ENCODE results near the gene SERINC5. TPM values are rescaled to one million over a fixed set of nuclear protein-coding genes. Genes with fewer than 3 reads are reported as not detected.

Gene SERINC5
- total RNA-seq, 1 experiment from 2014 or later: 5.7 TPM

DNA sequence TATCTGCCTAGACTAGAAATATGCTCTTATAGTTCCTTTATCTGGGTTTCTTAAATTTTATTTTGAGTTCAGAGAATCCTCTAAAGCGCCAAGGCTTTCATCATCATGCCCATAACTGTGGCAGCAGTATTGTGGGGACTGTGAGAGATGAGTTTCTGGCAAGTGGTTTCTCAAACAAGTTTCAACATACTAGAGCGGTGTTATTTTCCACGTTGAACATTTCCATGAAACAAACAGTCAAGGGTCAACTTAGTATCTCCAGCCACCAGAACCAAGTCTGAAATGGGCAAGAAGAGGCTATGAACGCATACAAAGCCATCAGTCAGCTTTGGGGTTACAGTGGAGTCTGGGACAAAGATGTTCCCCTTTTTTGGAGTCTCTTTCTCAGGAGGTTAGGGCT, 40.3 kb downstream of the SERINC5 start:
- Histone ChIP-seq H3K4me1 (ENCODE audit: insufficient read depth, low read length) (peaks cover 20% of the 10 kb centered on the region), H3K36me3 (ENCODE audit: low read depth, low read length) (no peaks in the 10 kb centered on the region), H3K9ac (ENCODE audit: low read length) (no peak overlapping the region), H3K4me3 (ENCODE audit: low read length) (no peak overlapping the region), H3F3A (ENCODE audit: low read length, unreplicated experiment) (no peaks in the 10 kb centered on the region), H3K4me2 (ENCODE audit: low read length) (no peak overlapping the region), H3K27ac (ENCODE audit: low read length) (no peak overlapping the region), H3K9me3 (ENCODE audit: low read length) (no peaks in the 10 kb centered on the region), H3K27me3 (ENCODE audit: low read length) (no peaks in the 10 kb centered on the region), H3K79me2 (ENCODE audit: low read length) (no peaks in the 10 kb centered on the region), H4K20me1 (ENCODE audit: low read length) (no peaks in the 10 kb centered on the region), H2AFZ (ENCODE audit: low read length) (no peak overlapping the region), H3K9me2 (replicated peaks; ENCODE audit: low read length) (no peaks in the 10 kb centered on the region)
- ChIA-PET POLR2A (ENCODE audit: unreplicated experiment) (no interaction called here), CTCF (no interaction called here)
- no peak for TF ChIP-seq EZH2phosphoT487 (IDR thresholded peaks at IDR 0.05; ENCODE audit: borderline replicate concordance, low read length)
- TF ChIP-seq, protein P1, sequence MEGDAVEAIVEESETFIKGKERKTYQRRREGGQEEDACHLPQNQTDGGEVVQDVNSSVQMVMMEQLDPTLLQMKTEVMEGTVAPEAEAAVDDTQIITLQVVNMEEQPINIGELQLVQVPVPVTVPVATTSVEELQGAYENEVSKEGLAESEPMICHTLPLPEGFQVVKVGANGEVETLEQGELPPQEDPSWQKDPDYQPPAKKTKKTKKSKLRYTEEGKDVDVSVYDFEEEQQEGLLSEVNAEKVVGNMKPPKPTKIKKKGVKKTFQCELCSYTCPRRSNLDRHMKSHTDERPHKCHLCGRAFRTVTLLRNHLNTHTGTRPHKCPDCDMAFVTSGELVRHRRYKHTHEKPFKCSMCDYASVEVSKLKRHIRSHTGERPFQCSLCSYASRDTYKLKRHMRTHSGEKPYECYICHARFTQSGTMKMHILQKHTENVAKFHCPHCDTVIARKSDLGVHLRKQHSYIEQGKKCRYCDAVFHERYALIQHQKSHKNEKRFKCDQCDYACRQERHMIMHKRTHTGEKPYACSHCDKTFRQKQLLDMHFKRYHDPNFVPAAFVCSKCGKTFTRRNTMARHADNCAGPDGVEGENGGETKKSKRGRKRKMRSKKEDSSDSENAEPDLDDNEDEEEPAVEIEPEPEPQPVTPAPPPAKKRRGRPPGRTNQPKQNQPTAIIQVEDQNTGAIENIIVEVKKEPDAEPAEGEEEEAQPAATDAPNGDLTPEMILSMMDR (conservative IDR thresholded peaks at IDR 0.05; ENCODE audit: low read depth, low read length): no peak
- no peak for TF ChIP-seq EZH2 (IDR thresholded peaks at IDR 0.05; ENCODE audit: low read length, unreplicated experiment)
- ATAC-seq: no peak
- BruUV-seq (replicated peaks): no TSS peak
- no peak for DNase-seq
- intact Hi-C loops (cut with micrococcal nuclease): no loop called here

DNA sequence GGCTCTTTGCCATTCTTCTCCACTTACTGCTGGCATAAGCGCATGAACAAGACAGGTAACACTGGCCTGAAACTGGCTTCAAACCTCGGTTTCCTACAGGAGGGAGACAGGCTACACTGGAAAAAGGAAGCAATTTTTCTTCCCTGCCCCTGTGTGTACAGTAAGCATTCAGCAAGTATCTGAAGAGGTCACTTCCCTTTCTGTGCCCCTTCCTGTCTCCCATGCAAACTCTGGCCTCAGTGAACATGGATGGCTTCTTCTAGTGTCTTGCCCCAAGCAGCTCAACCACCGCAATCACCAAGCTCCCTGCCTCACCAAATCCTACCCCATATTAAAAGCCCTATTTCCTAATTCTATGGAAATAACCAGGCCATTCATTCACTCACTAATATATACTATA, 42.4 kb downstream of the SERINC5 start:
- H3K4me2 ChIP-seq (ENCODE audit: low read length): no peak overlapping the region
- DNase-seq: no peak
- H3K4me1 ChIP-seq (ENCODE audit: insufficient read depth, low read length): peaks cover 20% of the 10 kb centered on the region
- BruUV-seq (replicated peaks): no TSS peak
- H3K9ac ChIP-seq (ENCODE audit: low read length): no peak overlapping the region
- H3K4me3 ChIP-seq (ENCODE audit: low read length): no peak overlapping the region
- no peaks in the 10 kb centered on the region for H3K79me2 ChIP-seq (ENCODE audit: low read length)
- no peak overlapping the region for H2AFZ ChIP-seq (ENCODE audit: low read length)
- ChIA-PET POLR2A (ENCODE audit: unreplicated experiment) (no interaction called here), CTCF (no interaction called here)
- no peaks in the 10 kb centered on the region for H3K9me2 ChIP-seq (replicated peaks; ENCODE audit: low read length)
- H3K9me3 ChIP-seq (ENCODE audit: low read length): no peaks in the 10 kb centered on the region
- H3K27me3 ChIP-seq (ENCODE audit: low read length): no peaks in the 10 kb centered on the region
- H3K27ac ChIP-seq (ENCODE audit: low read length): peak overlapping the region; percentile 30
- no peaks in the 10 kb centered on the region for H3F3A ChIP-seq (ENCODE audit: low read length, unreplicated experiment)
- intact Hi-C loops (cut with micrococcal nuclease): no loop called here
- ATAC-seq: no peak
- H4K20me1 ChIP-seq (ENCODE audit: low read length): no peaks in the 10 kb centered on the region
- H3K36me3 ChIP-seq (ENCODE audit: low read depth, low read length): no peaks in the 10 kb centered on the region
- TF ChIP-seq EZH2 (IDR thresholded peaks at IDR 0.05; ENCODE audit: low read length, unreplicated experiment) (no peak), EZH2phosphoT487 (IDR thresholded peaks at IDR 0.05; ENCODE audit: borderline replicate concordance, low read length) (no peak)
- TF ChIP-seq, protein P1 (conservative IDR thresholded peaks at IDR 0.05; ENCODE audit: low read depth, low read length): no peak

DNA sequence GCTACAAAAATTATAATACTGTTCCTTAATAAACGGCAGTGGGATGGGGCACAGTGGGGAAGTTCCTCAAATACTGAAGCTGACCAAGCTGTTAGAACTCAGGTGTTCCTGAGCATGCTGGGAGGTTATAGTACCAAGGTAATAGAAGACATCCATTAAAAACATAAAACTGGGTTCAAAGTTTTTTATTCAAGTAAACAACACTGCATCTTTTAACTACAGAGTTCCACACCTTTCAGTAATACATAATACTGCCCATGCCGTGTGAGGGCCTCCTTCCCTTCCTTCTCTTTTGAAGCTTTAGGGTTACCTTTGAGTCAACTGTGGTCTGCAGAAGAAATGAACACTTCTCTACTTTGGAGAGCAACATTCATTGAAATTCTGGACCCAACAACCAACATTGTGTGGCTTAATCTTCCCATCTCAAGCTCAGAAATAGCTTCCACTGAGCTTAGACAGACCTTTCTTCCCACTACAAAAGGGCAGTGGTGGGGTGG, 43.6 kb downstream of the SERINC5 start:
- DNase-seq (no peak), ATAC-seq (no peak)
- Histone ChIP-seq H3F3A (ENCODE audit: low read length, unreplicated experiment) (no peaks in the 10 kb centered on the region), H3K9me3 (ENCODE audit: low read length) (no peaks in the 10 kb centered on the region), H3K4me3 (ENCODE audit: low read length) (no peak overlapping the region), H2AFZ (ENCODE audit: low read length) (no peak overlapping the region), H3K27ac (ENCODE audit: low read length) (no peak overlapping the region), H3K4me2 (ENCODE audit: low read length) (no peak overlapping the region), H3K79me2 (ENCODE audit: low read length) (no peaks in the 10 kb centered on the region), H3K4me1 (ENCODE audit: insufficient read depth, low read length) (peaks cover 20% of the 10 kb centered on the region), H3K9me2 (replicated peaks; ENCODE audit: low read length) (no peaks in the 10 kb centered on the region), H4K20me1 (ENCODE audit: low read length) (no peaks in the 10 kb centered on the region), H3K9ac (ENCODE audit: low read length) (no peak overlapping the region), H3K36me3 (ENCODE audit: low read depth, low read length) (no peaks in the 10 kb centered on the region), H3K27me3 (ENCODE audit: low read length) (no peaks in the 10 kb centered on the region)
- no TSS peak for BruUV-seq (replicated peaks)
- ChIA-PET CTCF (no interaction called here), POLR2A (ENCODE audit: unreplicated experiment) (no interaction called here)
- intact Hi-C loops (cut with micrococcal nuclease): no loop called here
- TF ChIP-seq EZH2 (IDR thresholded peaks at IDR 0.05; ENCODE audit: low read length, unreplicated experiment) (no peak), EZH2phosphoT487 (IDR thresholded peaks at IDR 0.05; ENCODE audit: borderline replicate concordance, low read length) (no peak)
- TF ChIP-seq, protein P1 (conservative IDR thresholded peaks at IDR 0.05; ENCODE audit: low read depth, low read length): no peak
